ENCODE data around the gene OSBPL3.
"Not testable (repeated sequence)": the region's sequence is repeated elsewhere in the genome, so short reads cannot be mapped to it uniquely, and the experiment has no call there.

OSBPL3 gene

GRCh38 chr7:24917510-24918239 lies 62.3 kb downstream of the OSBPL3 start:
- peak; percentile 76 for DNase-seq (ENCODE audit: low read depth)

DNA sequence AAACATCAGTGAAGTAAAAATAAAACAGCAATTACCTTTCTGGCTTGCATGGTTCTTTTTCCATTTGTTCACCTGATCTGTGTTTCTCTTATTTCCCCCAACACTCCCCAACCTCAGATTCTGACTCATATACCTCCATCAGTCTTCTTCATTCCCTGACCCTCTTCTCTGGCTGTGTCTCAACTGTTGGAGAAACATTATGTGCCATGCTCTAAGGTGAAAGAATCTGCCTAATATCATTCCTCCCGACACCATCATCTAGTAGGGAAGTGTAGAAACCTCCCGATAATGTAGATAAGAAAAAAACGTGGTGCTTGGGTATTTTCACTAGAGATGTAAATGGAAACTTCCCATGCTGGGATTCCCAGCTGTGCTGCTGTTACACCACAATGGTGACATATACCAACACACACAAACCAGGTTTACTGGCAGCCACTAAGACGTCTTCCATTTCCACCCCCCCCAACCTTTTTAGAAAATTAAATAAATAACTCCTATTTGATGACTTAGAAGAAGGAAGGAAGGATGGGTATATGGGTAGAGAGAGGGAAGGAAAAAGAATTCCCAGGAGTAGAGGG lies 63.4 kb downstream of the OSBPL3 start:
- no peak for DNase-seq (ENCODE audit: low read depth)

GRCh38 chr7:24914465-24914859 lies 65.5 kb downstream of the OSBPL3 start:
- no peak for DNase-seq (ENCODE audit: low read depth)

DNA sequence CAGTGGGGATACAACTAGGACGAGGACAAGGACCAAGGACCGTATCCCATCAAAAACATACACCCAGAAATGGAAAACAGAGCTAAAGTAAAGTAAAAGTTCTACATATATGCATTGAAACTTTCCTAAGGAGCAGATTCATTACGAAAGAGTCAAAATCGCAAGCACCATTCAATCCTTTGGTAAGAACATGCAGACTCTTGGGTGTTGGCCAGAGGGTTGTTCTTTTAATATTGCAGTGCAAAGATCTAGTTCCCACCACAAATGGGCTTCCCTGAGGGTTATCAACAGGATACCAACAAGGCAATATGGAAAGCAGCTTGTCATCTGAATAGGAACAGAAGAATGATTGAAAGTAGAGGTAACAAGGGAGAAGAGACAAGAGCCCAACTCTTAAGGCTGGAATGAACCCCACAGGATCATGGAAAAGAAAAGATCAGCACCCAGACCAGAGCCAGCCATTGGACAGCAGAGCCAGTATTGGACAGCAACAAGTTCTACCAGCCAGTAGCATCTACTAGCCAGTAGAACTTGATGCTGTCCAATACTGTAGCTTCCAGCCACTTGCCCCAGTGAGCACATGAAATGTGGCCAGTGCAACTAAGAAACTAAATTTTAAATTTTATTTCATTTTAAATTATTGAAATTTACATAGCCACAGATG lies 66.0 kb downstream of the OSBPL3 start:
- no peak for DNase-seq (ENCODE audit: low read depth)

- DNase-seq (ENCODE audit: low read depth): no peak
These were observed 67.0 kb downstream of the OSBPL3 start for GRCh38 chr7:24912874-24913514.

- no peak for DNase-seq (ENCODE audit: low read depth)
These were observed 67.6 kb downstream of the OSBPL3 start for GRCh38 chr7:24912424-24912823.

DNA sequence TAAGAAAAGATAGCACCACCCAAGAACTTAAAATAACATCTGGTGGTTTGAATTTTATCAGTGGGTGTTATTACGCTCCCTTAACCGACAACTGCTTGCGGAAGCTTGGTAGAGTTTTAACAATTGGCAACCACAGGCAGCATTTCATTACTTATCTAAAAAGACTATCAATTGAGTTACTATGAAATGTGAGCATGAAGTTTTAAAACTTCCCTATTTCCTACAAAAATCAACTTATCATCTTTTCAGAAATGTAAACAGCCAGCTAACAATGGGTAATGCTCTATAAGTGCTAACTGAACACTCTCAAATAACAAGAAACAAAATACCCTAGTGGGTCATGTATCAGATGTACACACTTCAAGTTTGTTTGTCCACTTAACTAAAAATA lies 68.8 kb downstream of the OSBPL3 start:
- DNase-seq (ENCODE audit: low read depth): no peak

DNA sequence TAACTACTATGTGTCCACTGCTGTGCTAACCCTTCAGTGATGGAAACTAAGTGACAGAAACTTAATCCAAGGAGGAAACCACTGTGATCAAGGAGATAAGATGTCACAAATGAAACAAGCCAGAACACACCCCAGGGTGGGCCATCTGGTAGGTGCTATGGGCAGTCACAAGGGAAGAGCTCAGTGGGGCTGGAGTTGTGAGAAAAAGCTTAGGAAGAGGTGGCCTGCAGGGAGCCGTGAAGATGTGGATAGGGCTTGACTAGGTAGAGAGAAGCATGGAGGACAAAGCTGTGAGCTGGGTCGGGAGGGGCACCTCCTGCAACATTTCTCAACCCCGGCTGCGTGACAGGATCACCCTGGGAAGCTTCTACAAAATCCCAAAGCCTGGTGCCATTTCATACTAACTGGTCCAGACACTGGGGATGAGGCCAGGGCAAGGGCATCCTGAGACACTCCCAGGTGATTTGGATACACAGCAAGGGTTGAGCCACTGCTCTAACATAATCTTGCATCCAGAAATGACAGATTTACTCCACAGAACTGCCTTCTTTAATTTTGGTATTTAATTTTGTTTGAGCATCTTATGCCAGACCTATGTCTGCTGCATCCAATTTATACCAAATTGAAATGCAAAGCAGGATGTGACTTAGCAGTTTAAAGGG lies 69.3 kb downstream of the OSBPL3 start:
- DNase-seq (ENCODE audit: low read depth): no peak

DNA sequence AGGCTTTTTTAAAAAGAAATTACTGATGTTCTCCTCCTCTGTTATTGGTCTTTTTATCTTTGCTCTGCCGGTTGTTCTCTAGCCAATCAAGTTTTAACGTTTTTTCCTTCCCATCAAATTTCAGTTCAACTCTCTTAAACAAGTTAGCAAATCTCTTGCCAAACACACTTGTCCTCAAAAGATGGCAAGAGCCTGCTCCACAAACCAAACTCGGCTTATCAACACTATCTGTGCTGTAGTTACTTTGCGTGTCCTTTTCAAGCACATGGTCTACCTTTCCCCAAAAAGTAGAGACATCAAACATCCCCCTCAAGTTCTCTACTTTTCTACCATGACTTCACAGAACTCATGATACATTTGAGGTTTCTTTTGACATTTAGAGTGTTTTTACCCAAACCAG lies 71.3 kb downstream of the OSBPL3 start:
- no peak for DNase-seq (ENCODE audit: low read depth)

GRCh38 chr7:24908166-24908565 lies 71.8 kb downstream of the OSBPL3 start:
- no peak for DNase-seq (ENCODE audit: low read depth)

DNA sequence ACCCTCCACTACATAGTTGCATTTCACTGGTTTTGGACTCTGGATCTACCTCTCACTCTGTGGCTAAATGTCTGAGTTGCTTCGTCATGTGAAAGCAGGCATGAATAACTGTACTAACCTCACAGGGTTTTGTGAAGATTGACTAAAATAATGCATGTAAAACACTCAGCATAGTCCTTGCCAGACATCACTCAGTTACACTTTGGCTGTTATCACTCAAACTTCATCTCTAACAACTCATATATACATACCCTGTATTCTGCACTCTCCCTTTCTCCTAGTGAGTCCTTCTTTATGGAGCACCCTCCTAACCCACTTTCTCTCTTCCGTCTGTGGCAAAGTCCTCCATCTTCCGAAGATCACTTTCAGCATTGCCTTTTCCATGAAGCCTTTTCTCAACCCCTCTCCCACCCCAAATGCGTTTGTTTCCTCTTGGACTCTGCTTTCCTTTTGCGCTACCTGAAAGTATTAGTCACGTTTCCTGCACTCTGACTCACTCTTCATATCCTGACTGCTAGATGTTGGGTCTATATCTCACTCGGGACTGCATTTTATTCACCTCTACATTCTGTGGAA lies 72.6 kb downstream of the OSBPL3 start:
- no peak for DNase-seq (ENCODE audit: low read depth)

GRCh38 chr7:24905996-24906770 lies 73.8 kb downstream of the OSBPL3 start:
- no peak for DNase-seq (ENCODE audit: low read depth)

- DNase-seq (ENCODE audit: low read depth): not testable (repeated sequence)
These were observed 76.0 kb downstream of the OSBPL3 start for GRCh38 chr7:24903992-24904391.

DNA sequence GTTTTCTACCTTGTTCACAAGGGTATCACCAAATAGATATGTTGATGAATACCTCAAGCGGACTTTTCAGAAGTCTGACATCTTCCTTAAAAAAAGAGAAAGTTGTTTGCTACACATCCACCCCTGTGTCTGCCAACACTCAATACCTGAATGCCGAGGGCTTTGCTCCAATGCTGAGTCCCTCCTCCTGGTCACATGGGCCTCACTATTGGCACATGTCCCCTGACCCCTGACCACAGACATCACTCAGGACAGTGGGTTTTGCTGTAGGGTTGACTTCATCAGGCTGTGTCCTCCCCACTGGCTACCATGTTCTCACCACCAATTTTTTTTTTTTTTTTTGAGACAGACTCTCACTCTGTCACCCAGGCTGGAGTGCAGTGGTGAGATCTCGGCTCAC lies 76.4 kb downstream of the OSBPL3 start:
- no peak for DNase-seq (ENCODE audit: low read depth)

- no peak for DNase-seq (ENCODE audit: low read depth)
These were observed 77.0 kb downstream of the OSBPL3 start for GRCh38 chr7:24902931-24903330.

DNA sequence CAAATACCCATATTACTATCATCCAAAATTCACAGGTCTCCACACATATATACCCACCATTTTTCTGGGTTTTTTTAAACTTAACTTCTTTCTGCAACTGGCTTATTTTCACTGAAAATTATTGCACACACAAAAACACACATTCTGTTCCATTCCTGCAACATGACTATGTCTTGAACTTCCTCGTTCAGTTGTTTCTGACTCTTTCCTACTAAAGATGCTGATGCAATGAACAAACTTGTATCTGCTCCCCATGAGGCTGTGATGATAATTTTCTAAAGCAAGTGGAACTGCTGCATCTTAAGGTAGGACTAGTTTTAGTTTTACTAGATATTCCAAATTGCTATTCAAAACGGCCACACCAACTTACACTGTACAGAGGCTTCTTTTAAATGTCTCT lies 77.7 kb downstream of the OSBPL3 start:
- no peak for DNase-seq (ENCODE audit: low read depth)

DNA sequence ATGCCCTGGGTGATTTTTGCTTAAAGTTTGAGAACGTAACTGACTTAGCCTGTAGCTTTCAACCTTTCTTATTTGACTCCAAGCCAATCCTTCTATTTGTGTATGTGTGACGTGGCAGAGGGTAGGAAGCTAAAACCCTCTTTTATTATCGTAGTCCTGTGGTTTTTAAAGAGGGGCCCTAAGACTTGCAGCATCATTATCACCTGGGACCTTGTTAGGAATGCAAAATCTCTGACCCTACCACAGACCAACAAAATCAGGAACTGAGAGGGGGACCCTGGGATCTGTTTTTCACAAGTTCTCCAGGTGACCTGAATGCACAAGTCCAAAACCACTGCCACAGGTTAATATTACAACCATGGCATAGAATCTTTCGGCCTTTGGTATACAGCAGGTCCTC lies 80.1 kb downstream of the OSBPL3 start:
- DNase-seq (ENCODE audit: low read depth): no peak

- no peak for DNase-seq (ENCODE audit: low read depth)
These were observed 80.8 kb downstream of the OSBPL3 start for GRCh38 chr7:24899161-24899560.

DNA sequence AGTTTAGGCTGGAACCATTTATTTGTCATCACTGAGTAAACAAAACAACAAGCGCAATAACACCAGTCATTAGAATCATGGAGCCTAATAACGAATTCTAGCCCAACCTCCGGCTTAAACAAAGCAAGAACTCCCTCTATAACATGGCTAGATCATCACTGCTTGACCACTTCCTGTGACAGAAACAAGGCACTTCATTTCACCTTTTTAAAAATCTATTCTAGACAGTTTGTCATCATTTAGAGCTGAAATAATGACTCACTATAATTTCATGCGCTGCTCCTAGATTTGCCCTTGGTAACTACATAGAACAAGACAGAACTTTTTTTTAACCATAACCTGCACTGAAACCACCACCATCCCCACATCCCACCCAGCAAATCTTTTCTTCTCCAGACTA lies 81.3 kb downstream of the OSBPL3 start:
- DNase-seq (ENCODE audit: low read depth): no peak

GRCh38 chr7:24896031-24896501 lies 83.9 kb downstream of the OSBPL3 start:
- no peak for DNase-seq (ENCODE audit: low read depth)

Data from GM04503 (cell line).